Mucosa of rectum (tissue), 2 donors: Measurements from ENCODE around the gene IFNAR2.
"Not testable (repeated sequence)": the region's sequence is repeated elsewhere in the genome, so short reads cannot be mapped to it uniquely, and the experiment has no call there.

ENCODE experiments used
- H3K27ac ChIP-seq, 2 donors: one replicate each; pipeline ENCODE4 v1.7.0; 2013; ENCODE audit warnings: inconsistent platforms in 2 of 2, low read depth in 2 of 2, low read length in 2 of 2
- H3K27me3 ChIP-seq, 2 donors: one replicate each; pipeline ENCODE4 v1.7.0; 2013; ENCODE audit warnings: low read length in 2 of 2; ENCODE audit not compliant: control insufficient read depth in 2 of 2, insufficient read depth in 2 of 2
- H3K36me3 ChIP-seq, 2 donors: one replicate each; pipeline ENCODE4 v1.7.0; 2013; ENCODE audit warnings: low read length in 2 of 2; ENCODE audit not compliant: control insufficient read depth in 2 of 2, insufficient read depth in 2 of 2
- H3K4me1 ChIP-seq, 2 donors: one replicate each; pipeline ENCODE4 v1.7.0; 2013; ENCODE audit warnings: low read length in 2 of 2, mild to moderate bottlenecking in 1 of 2; ENCODE audit not compliant: control insufficient read depth in 2 of 2, insufficient read depth in 2 of 2
- H3K4me3 ChIP-seq, 2 donors: one replicate each; pipeline ENCODE4 v1.7.0; 2013; ENCODE audit warnings: low read length in 2 of 2
- H3K9ac ChIP-seq, 2 donors: one replicate each; pipeline ENCODE4 v1.7.0; 2013; ENCODE audit warnings: low read length in 2 of 2, low read depth in 1 of 2, mild to moderate bottlenecking in 1 of 2
- H3K9me3 ChIP-seq, 2 donors: one replicate each; pipeline ENCODE4 v1.7.0; 2013; ENCODE audit warnings: low read length in 2 of 2; ENCODE audit not compliant: control insufficient read depth in 2 of 2
- donor health status: healthy.
- donor health status: Normal muscosa, but diverticular disease.

The IFNAR2 gene

GRCh38 chr21:33212159-33212851, 17.4 kb upstream of the IFNAR2 start:
- Histone ChIP-seq H3K36me3 (no peaks in the 10 kb centered on the region), H3K27me3 (no peaks in the 10 kb centered on the region), H3K9ac (peak overlapping the region in 1 of 2 donors; percentile 52), H3K4me3 (no peak overlapping the region), H3K27ac (peak overlapping the region in 1 of 2 donors; percentile 1), H3K4me1 (peaks cover 0 to 6% of the 10 kb centered on the region in 2 donors), H3K9me3 (no peaks in the 10 kb centered on the region)

GRCh38 chr21:33214056-33214455, 15.7 kb upstream of the IFNAR2 start:
- H3K4me3 ChIP-seq: no peak overlapping the region
- no peaks in the 10 kb centered on the region for H3K27me3 ChIP-seq
- no peaks in the 10 kb centered on the region for H3K9me3 ChIP-seq
- no peaks in the 10 kb centered on the region for H3K36me3 ChIP-seq
- H3K27ac ChIP-seq: no peak overlapping the region
- H3K9ac ChIP-seq: no peak overlapping the region
- H3K4me1 ChIP-seq: peaks cover 0 to 6% of the 10 kb centered on the region in 2 donors

- peaks cover 0 to 3% of the 10 kb centered on the region in 2 donors for H3K4me1 ChIP-seq
- H3K27ac ChIP-seq: peak overlapping the region in 1 of 2 donors; percentile 80
Observed at GRCh38 chr21:33217138-33217520, 12.6 kb upstream of the IFNAR2 start.

GRCh38 chr21:33219300-33219699, 10.4 kb upstream of the IFNAR2 start:
- Histone ChIP-seq H3K4me3 (no peak overlapping the region), H3K9ac (no peak overlapping the region), H3K9me3 (no peaks in the 10 kb centered on the region), H3K36me3 (no peaks in the 10 kb centered on the region), H3K27me3 (no peaks in the 10 kb centered on the region), H3K4me1 (peaks cover 0 to 3% of the 10 kb centered on the region in 2 donors), H3K27ac (no peak overlapping the region)

More at GRCh38 chr21:33217138-33217520, 12.6 kb upstream of the IFNAR2 start:
- Histone ChIP-seq H3K9ac (no peak overlapping the region), H3K27me3 (no peaks in the 10 kb centered on the region), H3K9me3 (no peaks in the 10 kb centered on the region), H3K4me3 (no peak overlapping the region), H3K36me3 (no peaks in the 10 kb centered on the region)

GRCh38 chr21:33219954-33220353, 9.8 kb upstream of the IFNAR2 start:
- Histone ChIP-seq H3K4me3 (no peak overlapping the region), H3K27me3 (no peaks in the 10 kb centered on the region), H3K4me1 (no peaks in the 10 kb centered on the region), H3K36me3 (no peaks in the 10 kb centered on the region), H3K9me3 (no peaks in the 10 kb centered on the region), H3K27ac (no peak overlapping the region), H3K9ac (no peak overlapping the region)

GRCh38 chr21:33225376-33225775, 4.4 kb upstream of the IFNAR2 start:
- H3K9me3 ChIP-seq, H3K27me3 ChIP-seq, H3K4me3 ChIP-seq, H3K4me1 ChIP-seq, H3K9ac ChIP-seq, H3K36me3 ChIP-seq, H3K27ac ChIP-seq: not testable (repeated sequence)

GRCh38 chr21:33228455-33228854, 1.3 kb upstream of the IFNAR2 start:
- no peak overlapping the region for H3K9ac ChIP-seq
- H3K36me3 ChIP-seq: no peaks in the 10 kb centered on the region
- H3K9me3 ChIP-seq: no peaks in the 10 kb centered on the region
- H3K4me1 ChIP-seq: peaks cover 4% of the 10 kb centered on the region in 2 donors
- H3K4me3 ChIP-seq: no peak overlapping the region
- H3K27me3 ChIP-seq: no peaks in the 10 kb centered on the region
- H3K27ac ChIP-seq: no peak overlapping the region

- H3K4me3 ChIP-seq: peak overlapping the region; percentile 28 to 87
- peak overlapping the region in 1 of 2 donors; percentile 29 for H3K27ac ChIP-seq
- peaks cover 4% of the 10 kb centered on the region in 2 donors for H3K4me1 ChIP-seq
- H3K9ac ChIP-seq: peak overlapping the region in 1 of 2 donors; percentile 0
- H3K9me3 ChIP-seq: no peaks in the 10 kb centered on the region
- no peaks in the 10 kb centered on the region for H3K27me3 ChIP-seq
- no peaks in the 10 kb centered on the region for H3K36me3 ChIP-seq
Observed at GRCh38 chr21:33229099-33229783, 497 bp upstream of the IFNAR2 start.

- Histone ChIP-seq H3K27me3 (no peaks in the 10 kb centered on the region), H3K9ac (peak overlapping the region; percentile 85 to 89), H3K27ac (peak overlapping the region; percentile 84 to 94), H3K36me3 (no peaks in the 10 kb centered on the region), H3K9me3 (no peaks in the 10 kb centered on the region), H3K4me3 (peak overlapping the region; percentile 87 to 88), H3K4me1 (peaks cover 4 to 7% of the 10 kb centered on the region in 2 donors)
Observed at GRCh38 chr21:33230545-33231324, 997 bp downstream of the IFNAR2 start.

GRCh38 chr21:33231526-33231925, 1.8 kb downstream of the IFNAR2 start:
- Histone ChIP-seq H3K27ac (peak overlapping the region; percentile 29 to 39), H3K4me1 (peaks cover 4 to 7% of the 10 kb centered on the region in 2 donors), H3K27me3 (no peaks in the 10 kb centered on the region), H3K9me3 (no peaks in the 10 kb centered on the region), H3K36me3 (no peaks in the 10 kb centered on the region), H3K9ac (peak overlapping the region in 1 of 2 donors; percentile 11), H3K4me3 (peak overlapping the region in 1 of 2 donors; percentile 87)
